HCT116 (cell line): ENCODE data around the gene ALOX12B. TPM values are rescaled to one million over a fixed set of nuclear protein-coding genes. Genes with fewer than 3 reads are reported as not detected.

ENCODE experiments used
- ATAC-seq: fragments of 200-7000 bp; cut with Tn5 transposase; 2 replicates; pipeline ENCODE4 v1.9.1; 2020; ENCODE audit warnings: mild to moderate bottlenecking, moderate library complexity
- BruUV-seq: library from RNA; stranded (reverse); fragments of 400-500 nt; replicated peaks from 2 replicates; lab custom pipeline; 2021; lab: Mats Ljungman, UMichigan
- CTCF ChIA-PET: fragments of 300-600 bp; sonication (Branson Sonifier 250); formaldehyde crosslinking; loops from one replicate; lab custom pipeline; 2021; ENCODE audit warnings: antibody characterized with exemption; lab: Charles Lee
- POLR2A ChIA-PET: fragments of 300-600, 350-600 bp; sonication (Branson Sonifier 250); formaldehyde crosslinking; loops from one replicate; lab custom pipeline; 2021; ENCODE audit warnings: antibody characterized with exemption; lab: Charles Lee
- RAD21 ChIA-PET, 2 experiments: fragments of 300-600 bp; sonication (Branson Sonifier 250); formaldehyde crosslinking; loops; one replicate each; lab custom pipeline; 2023; ENCODE audit warnings: low total read pairs in 2 of 2; ENCODE audit not compliant: uncharacterized antibody in 2 of 2, unreplicated experiment in 2 of 2, low non-redundant PET in 1 of 2; lab: Charles Lee
- DNase-seq: peaks from one replicate; pipeline ENCODE4 v3.0.0-alpha.2; 2010; ENCODE audit warnings: low read depth, low spot score
- H2AFZ ChIP-seq: fragments of 200-600 bp; shearing (Covaris generic), sonication (generic); 2 replicates; pipeline ENCODE4 v1.6.1; 2017; ENCODE audit warnings: low read depth, mixed run types, mixed read lengths, antibody characterized with exemption, low read length; ENCODE audit not compliant: poor library complexity, severe bottlenecking
- H3K27ac ChIP-seq: 2 replicates; pipeline ENCODE4 v1.5.1; 2012; ENCODE audit warnings: low read depth, low read length
- H3K27me3 ChIP-seq: fragments of 200-600 bp; sonication (generic); 2 replicates; pipeline ENCODE4 v1.6.1; 2016; ENCODE audit warnings: mixed run types, low read length, mixed read lengths; ENCODE audit not compliant: insufficient read depth
- H3K36me3 ChIP-seq, 2 experiments: fragments of 200-500 bp in 1 of 2; fragments of 200-600 bp in 1 of 2; sonication (Bioruptor generic) in 1 of 2; sonication (generic) in 1 of 2; 2 replicates each; pipeline versions ENCODE4 v1.5.1 to v1.6.1; 2014 to 2016; ENCODE audit warnings: low read length in 2 of 2, inconsistent platforms in 1 of 2, mixed read lengths in 1 of 2, mixed run types in 1 of 2; ENCODE audit not compliant: insufficient read depth in 2 of 2, control insufficient read depth in 1 of 2
- H3K4me1 ChIP-seq, 2 experiments: fragments of 200-600 bp in 1 of 2; sonication (generic) in 1 of 2; 2 replicates each; pipeline versions ENCODE4 v1.5.1 to v1.6.1; 2012 to 2017; ENCODE audit warnings: low read length in 2 of 2, inconsistent platforms in 1 of 2, mild to moderate bottlenecking in 1 of 2, mixed read lengths in 1 of 2, mixed run types in 1 of 2, moderate library complexity in 1 of 2; ENCODE audit not compliant: insufficient read depth in 2 of 2, control insufficient read depth in 1 of 2
- H3K4me2 ChIP-seq: fragments of 200-600 bp; sonication (generic); 2 replicates; pipeline ENCODE4 v1.6.1; 2017; ENCODE audit warnings: mixed run types, low read length, mixed read lengths
- H3K4me3 ChIP-seq, 2 experiments: fragments of 200-600 bp in 1 of 2; sonication (generic) in 1 of 2; replicated peaks in 1 of 2; 2 replicates each; pipeline ENCODE4 v1.5.1; 2011 to 2016; ENCODE audit warnings: low read length in 2 of 2, control low read depth in 1 of 2, low read depth in 1 of 2, mild to moderate bottlenecking in 1 of 2, mixed read lengths in 1 of 2, mixed run types in 1 of 2
- H3K79me2 ChIP-seq: fragments of 200-600 bp; sonication (generic); 2 replicates; pipeline ENCODE4 v1.6.1; 2017; ENCODE audit warnings: mild to moderate bottlenecking, mixed run types, low read length, moderate library complexity, mixed read lengths; ENCODE audit not compliant: insufficient read depth
- H3K9ac ChIP-seq: fragments of 200-600 bp; sonication (generic); 2 replicates; pipeline ENCODE4 v1.6.1; 2016; ENCODE audit warnings: low read length, mixed read lengths
- H3K9me2 ChIP-seq: fragments of 200-600 bp; sonication (generic), shearing (Covaris generic); 2 replicates; pipeline ENCODE4 v1.6.1; 2017; ENCODE audit warnings: mixed run types, mild to moderate bottlenecking, moderate library complexity; ENCODE audit not compliant: insufficient read depth
- H3K9me3 ChIP-seq, 2 experiments: fragments of 200-500 bp in 1 of 2; fragments of 200-600 bp in 1 of 2; sonication (Bioruptor generic) in 1 of 2; sonication (generic) in 1 of 2; 2 replicates each; pipeline ENCODE4 v1.6.1; 2014 to 2017; ENCODE audit warnings: low read length in 2 of 2, mixed read lengths in 2 of 2, inconsistent platforms in 1 of 2, low read depth in 1 of 2, mild to moderate bottlenecking in 1 of 2, mixed run types in 1 of 2, moderate library complexity in 1 of 2; ENCODE audit not compliant: control insufficient read depth in 1 of 2, insufficient read depth in 1 of 2
- H4K20me1 ChIP-seq: fragments of 200-600 bp; sonication (generic), shearing (Covaris generic); 2 replicates; pipeline ENCODE4 v1.6.1; 2017; ENCODE audit warnings: mixed run types, mild to moderate bottlenecking, moderate library complexity; ENCODE audit not compliant: insufficient read depth
- CBX3 ChIP-seq: IDR thresholded peaks from 2 replicates; pipeline ENCODE4 v1.6.1; 2012; ENCODE audit warnings: low read depth
- CEBPB ChIP-seq: IDR thresholded peaks from 2 replicates; pipeline ENCODE4 v1.6.1; 2012; ENCODE audit warnings: low read depth
- CTCF ChIP-seq, 3 experiments: fragments of 200-600 bp in 1 of 3; sonication (generic) in 1 of 3; IDR thresholded peaks in 2 of 3; conservative IDR thresholded peaks in 1 of 3; 2 replicates each; pipeline ENCODE4 v1.5.1; 2012 to 2017; ENCODE audit warnings: low read depth in 2 of 3, low read length in 2 of 3, antibody characterized with exemption in 1 of 3, borderline replicate concordance in 1 of 3, control low read depth in 1 of 3, mild to moderate bottlenecking in 1 of 3, mixed read lengths in 1 of 3, mixed run types in 1 of 3, moderate library complexity in 1 of 3; ENCODE audit not compliant: insufficient read depth in 1 of 3
- EGR1 ChIP-seq: IDR thresholded peaks from 2 replicates; pipeline ENCODE4 v1.6.1; 2012; ENCODE audit warnings: low read depth
- ELF1 ChIP-seq: IDR thresholded peaks from 2 replicates; pipeline ENCODE4 v1.6.1; 2012; ENCODE audit warnings: low read depth, borderline replicate concordance
- EZH2phosphoT487 ChIP-seq: fragments of 200-600 bp; IDR thresholded peaks from 2 replicates; pipeline ENCODE4 v1.6.1; 2018; ENCODE audit warnings: antibody characterized with exemption, borderline replicate concordance
- FOSL1 ChIP-seq: IDR thresholded peaks from 2 replicates; pipeline ENCODE4 v1.6.1; 2012; ENCODE audit warnings: low read depth
- POLR2A ChIP-seq: IDR thresholded peaks from 2 replicates; pipeline ENCODE4 v1.7.0; 2011; ENCODE audit warnings: borderline replicate concordance; ENCODE audit not compliant: insufficient read depth, insufficient read length; ENCODE audit errors: extremely low read depth
- POLR2AphosphoS5 ChIP-seq: IDR thresholded peaks from 2 replicates; pipeline ENCODE4 v1.6.1; 2011; ENCODE audit warnings: mild to moderate bottlenecking, low read depth, low read length, moderate library complexity
- RAD21 ChIP-seq: IDR thresholded peaks from 2 replicates; pipeline ENCODE4 v1.6.1; 2012; ENCODE audit warnings: low read depth, mild to moderate bottlenecking
- REST ChIP-seq: IDR thresholded peaks from 2 replicates; pipeline ENCODE4 v1.6.1; 2012; ENCODE audit warnings: low read depth
- SP1 ChIP-seq: IDR thresholded peaks from 2 replicates; pipeline ENCODE4 v1.6.1; 2012; ENCODE audit warnings: low read depth
- ZNF274 ChIP-seq: fragments of 200-500 bp; sonication (Bioruptor generic); IDR thresholded peaks from 2 replicates; pipeline ENCODE4 v1.6.1; 2014; ENCODE audit warnings: mild to moderate bottlenecking, low read depth, low read length, inconsistent platforms
- intact Hi-C: fragments of 100-400 bp; cut with micrococcal nuclease; formaldehyde crosslinking; loops from 2 replicates; pipeline ENCODE4 v1.10.0; 2022
- total RNA-seq: library from RNA; stranded (reverse); gene quantifications from one replicate; pipeline ENCODE4 v1.2.1, GENCODE V29; 2021; ENCODE audit not compliant: unreplicated experiment

The ALOX12B gene
- total RNA-seq, 1 experiment from 2014 or later, result 3.8 TPM

GRCh38 chr17:8096541-8096940, 9.0 kb upstream of the ALOX12B start:
- ATAC-seq, result no peak
- POLR2A ChIA-PET, result no interaction called here
- Histone ChIP-seq H3K4me2 (no peak overlapping the region), H3K9ac (no peak overlapping the region), H2AFZ (no peak overlapping the region)
- intact Hi-C loops, result no loop called here
- no peak for TF ChIP-seq ZNF274
- no peak for TF ChIP-seq POLR2AphosphoS5
- no peak for TF ChIP-seq EGR1
- no peak for TF ChIP-seq CTCF (IDR thresholded peaks at IDR 0.05 in 2 of 3, conservative IDR thresholded peaks at IDR 0.05 in 1 of 3; ENCODE audit: borderline replicate concordance in 1 of 3, insufficient read depth in 1 of 3, low read depth in 2 of 3, low read length in 2 of 3)
- no peak for TF ChIP-seq RAD21
- no peak for TF ChIP-seq CBX3
- TF ChIP-seq EZH2phosphoT487, result no peak
- TF ChIP-seq REST, result no peak
- TF ChIP-seq CEBPB, result no peak
- TF ChIP-seq FOSL1, result no peak
- TF ChIP-seq SP1, result no peak
- no peak for TF ChIP-seq POLR2A
- no peak for TF ChIP-seq ELF1
- TF ChIP-seq, all 23 proteins: peak for 0
- ChIA-PET CTCF (no interaction called here), RAD21 (no interaction called here)
- Histone ChIP-seq H3K27me3 (no peaks in the 10 kb centered on the region), H3K4me1 (0 out of 4 replicates have a peak, but pooled peaks cover 0 to 3% of the 10 kb centered on the region in 2 experiments), H3K9me2 (no peaks in the 10 kb centered on the region), H3K9me3 (no peaks in the 10 kb centered on the region), H3K4me3 (no peak overlapping the region), H4K20me1 (no peaks in the 10 kb centered on the region), H3K36me3 (no peaks in the 10 kb centered on the region), H3K27ac (no peak overlapping the region), H3K79me2 (no peaks in the 10 kb centered on the region)
- no peak for DNase-seq
- BruUV-seq, result no TSS peak
